Measurements from ENCODE around the gene TNFRSF19.

DNA sequence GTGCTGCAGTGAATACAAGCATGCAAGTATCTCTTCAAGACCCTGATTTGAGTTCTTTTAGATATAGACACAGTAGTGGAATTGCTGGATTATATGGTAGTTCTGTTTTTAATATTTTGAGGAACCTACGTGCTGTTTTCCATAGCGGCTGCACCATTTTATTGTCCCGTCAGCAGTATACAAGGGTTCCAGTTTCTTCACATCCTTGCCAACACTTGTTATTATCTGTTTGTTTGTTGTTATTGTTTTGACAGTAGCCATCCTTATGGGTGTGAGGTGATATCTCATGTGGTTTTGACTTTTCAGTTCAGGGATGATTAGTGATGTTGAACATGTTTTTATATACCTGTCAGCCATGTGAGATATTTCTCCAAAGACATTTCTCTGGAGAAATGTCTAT lies 53.2 kb downstream of the TNFRSF19 start:
- TF ChIP-seq CTCF (tag by site-specific recombination; IDR thresholded peaks at IDR 0.05) (no peak), ZNF501 (tag by site-specific recombination; IDR thresholded peaks at IDR 0.05) (no peak), YY1 (tag by site-specific recombination; IDR thresholded peaks at IDR 0.05) (no peak), MYNN (tag by site-specific recombination; IDR thresholded peaks at IDR 0.05; ENCODE audit: borderline replicate concordance) (no peak), ZNF239 (tag by site-specific recombination; IDR thresholded peaks at IDR 0.05) (no peak), ZBTB21 (tag by site-specific recombination; IDR thresholded peaks at IDR 0.05) (no peak), ZNF274 (IDR thresholded peaks at IDR 0.05; ENCODE audit: low read length) (no peak), ZNF274 (tag by site-specific recombination; IDR thresholded peaks at IDR 0.05; ENCODE audit: borderline replicate concordance) (no peak), PRDM6 (tag by site-specific recombination; IDR thresholded peaks at IDR 0.05) (no peak), ZNF639 (tag by site-specific recombination; IDR thresholded peaks at IDR 0.05) (no peak), REPIN1 (tag by site-specific recombination; IDR thresholded peaks at IDR 0.05; ENCODE audit: low read depth) (no peak)
- TF ChIP-seq, protein P1, sequence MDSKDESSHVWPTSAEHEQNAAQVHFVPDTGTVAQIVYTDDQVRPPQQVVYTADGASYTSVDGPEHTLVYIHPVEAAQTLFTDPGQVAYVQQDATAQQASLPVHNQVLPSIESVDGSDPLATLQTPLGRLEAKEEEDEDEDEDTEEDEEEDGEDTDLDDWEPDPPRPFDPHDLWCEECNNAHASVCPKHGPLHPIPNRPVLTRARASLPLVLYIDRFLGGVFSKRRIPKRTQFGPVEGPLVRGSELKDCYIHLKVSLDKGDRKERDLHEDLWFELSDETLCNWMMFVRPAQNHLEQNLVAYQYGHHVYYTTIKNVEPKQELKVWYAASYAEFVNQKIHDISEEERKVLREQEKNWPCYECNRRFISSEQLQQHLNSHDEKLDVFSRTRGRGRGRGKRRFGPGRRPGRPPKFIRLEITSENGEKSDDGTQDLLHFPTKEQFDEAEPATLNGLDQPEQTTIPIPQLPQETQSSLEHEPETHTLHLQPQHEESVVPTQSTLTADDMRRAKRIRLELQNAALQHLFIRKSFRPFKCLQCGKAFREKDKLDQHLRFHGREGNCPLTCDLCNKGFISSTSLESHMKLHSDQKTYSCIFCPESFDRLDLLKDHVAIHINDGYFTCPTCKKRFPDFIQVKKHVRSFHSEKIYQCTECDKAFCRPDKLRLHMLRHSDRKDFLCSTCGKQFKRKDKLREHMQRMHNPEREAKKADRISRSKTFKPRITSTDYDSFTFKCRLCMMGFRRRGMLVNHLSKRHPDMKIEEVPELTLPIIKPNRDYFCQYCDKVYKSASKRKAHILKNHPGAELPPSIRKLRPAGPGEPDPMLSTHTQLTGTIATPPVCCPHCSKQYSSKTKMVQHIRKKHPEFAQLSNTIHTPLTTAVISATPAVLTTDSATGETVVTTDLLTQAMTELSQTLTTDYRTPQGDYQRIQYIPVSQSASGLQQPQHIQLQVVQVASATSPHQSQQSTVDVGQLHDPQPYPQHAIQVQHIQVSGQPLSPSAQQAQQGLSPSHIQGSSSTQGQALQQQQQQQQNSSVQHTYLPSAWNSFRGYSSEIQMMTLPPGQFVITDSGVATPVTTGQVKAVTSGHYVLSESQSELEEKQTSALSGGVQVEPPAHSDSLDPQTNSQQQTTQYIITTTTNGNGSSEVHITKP (tag by site-specific recombination; IDR thresholded peaks at IDR 0.05): no peak
- TF ChIP-seq, protein P2, sequence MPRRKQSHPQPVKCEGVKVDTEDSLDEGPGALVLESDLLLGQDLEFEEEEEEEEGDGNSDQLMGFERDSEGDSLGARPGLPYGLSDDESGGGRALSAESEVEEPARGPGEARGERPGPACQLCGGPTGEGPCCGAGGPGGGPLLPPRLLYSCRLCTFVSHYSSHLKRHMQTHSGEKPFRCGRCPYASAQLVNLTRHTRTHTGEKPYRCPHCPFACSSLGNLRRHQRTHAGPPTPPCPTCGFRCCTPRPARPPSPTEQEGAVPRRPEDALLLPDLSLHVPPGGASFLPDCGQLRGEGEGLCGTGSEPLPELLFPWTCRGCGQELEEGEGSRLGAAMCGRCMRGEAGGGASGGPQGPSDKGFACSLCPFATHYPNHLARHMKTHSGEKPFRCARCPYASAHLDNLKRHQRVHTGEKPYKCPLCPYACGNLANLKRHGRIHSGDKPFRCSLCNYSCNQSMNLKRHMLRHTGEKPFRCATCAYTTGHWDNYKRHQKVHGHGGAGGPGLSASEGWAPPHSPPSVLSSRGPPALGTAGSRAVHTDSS (tag by site-specific recombination; IDR thresholded peaks at IDR 0.05): no peak
- TF ChIP-seq, protein P3, sequence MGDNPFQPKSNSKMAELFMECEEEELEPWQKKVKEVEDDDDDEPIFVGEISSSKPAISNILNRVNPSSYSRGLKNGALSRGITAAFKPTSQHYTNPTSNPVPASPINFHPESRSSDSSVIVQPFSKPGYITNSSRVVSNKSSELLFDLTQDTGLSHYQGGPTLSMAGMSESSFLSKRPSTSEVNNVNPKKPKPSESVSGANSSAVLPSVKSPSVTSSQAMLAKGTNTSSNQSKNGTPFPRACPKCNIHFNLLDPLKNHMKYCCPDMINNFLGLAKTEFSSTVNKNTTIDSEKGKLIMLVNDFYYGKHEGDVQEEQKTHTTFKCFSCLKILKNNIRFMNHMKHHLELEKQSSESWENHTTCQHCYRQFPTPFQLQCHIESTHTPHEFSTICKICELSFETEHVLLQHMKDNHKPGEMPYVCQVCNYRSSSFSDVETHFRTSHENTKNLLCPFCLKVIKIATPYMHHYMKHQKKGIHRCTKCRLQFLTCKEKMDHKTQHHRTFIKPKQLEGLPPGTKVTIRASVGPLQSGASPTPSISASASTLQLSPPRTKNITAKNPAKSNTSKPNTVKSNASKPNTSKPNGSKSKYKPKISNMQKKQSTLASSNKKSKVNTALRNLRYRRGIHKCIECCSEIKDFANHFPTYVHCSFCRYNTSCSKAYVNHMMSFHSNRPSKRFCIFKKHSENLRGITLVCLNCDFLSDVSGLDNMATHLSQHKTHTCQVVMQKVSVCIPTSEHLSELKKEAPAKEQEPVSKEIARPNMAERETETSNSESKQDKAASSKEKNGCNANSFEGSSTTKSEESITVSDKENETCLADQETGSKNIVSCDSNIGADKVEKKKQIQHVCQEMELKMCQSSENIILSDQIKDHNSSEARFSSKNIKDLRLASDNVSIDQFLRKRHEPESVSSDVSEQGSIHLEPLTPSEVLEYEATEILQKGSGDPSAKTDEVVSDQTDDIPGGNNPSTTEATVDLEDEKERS (tag by site-specific recombination; IDR thresholded peaks at IDR 0.05): no peak

All from HEK293 (cell line).